NCI-H2107 (cell line): ENCODE measurements around the gene CKAP5.

Experiments
- DNase-seq: peaks from one replicate; lab custom pipeline; 2025; lab: John Stamatoyannopoulos, UW

Gene CKAP5

DNA sequence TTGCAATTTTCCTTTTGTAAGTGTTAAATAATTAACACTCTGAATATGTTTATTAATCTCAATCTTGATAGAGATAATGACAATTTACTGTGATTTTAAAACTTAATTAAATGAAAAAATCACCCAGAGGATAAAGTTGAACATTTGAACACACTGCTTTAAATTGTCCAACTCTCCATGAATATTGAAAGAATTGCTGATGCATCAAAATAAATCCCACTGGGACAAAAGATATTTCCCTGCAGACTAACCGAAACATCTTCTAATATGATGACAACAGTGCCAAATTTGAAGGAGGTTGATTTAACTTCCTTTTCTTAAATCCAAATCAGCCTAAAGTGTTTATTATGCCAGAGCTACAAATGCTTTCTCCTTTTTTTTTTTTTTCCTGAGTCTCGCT, 79.4 kb downstream of the CKAP5 start:
- DNase-seq: no peak

- no peak for DNase-seq
Observed at GRCh38 chr11:46762248-46762647, 83.8 kb downstream of the CKAP5 start.

DNA sequence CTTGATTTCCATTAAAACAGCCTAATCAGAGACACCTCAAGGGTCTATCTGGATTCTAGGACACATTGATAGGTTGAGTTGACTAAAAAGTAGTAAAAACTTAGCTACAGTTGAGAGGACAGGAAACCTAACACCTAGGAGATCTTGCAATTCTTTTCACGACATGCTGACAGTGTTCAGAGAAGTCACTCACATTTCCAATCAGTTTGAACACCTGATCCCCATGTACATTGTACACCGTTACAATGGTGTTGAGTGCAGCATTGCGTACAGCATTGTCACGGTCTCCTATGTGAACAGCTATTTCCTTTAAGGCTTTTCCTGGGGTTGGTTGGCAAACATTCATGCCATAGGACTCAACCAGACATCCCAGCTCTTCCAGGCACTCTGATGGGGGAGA, 84.3 kb downstream of the CKAP5 start:
- no peak for DNase-seq

GRCh38 chr11:46760429-46761128, 85.5 kb downstream of the CKAP5 start:
- no peak for DNase-seq

DNA sequence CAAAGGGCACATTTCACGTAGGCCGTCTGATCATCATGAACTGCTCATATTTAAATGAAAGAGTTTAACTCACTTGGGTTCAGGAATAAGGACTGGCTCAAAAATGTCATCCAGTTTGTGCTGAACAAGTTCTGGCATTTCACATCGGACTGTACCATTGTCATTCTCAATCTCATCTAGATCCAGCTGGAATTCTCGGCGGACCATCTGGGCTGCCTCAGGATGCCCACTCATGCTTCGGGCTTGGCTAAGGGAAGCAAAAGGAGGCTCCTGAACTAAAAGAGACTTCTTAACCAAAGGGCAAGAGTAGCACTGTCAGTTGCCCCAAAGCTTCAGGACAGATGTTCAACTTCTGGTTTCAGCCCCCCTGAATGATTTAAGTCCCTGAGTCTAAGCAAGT, 86.9 kb downstream of the CKAP5 start:
- no peak for DNase-seq

DNA sequence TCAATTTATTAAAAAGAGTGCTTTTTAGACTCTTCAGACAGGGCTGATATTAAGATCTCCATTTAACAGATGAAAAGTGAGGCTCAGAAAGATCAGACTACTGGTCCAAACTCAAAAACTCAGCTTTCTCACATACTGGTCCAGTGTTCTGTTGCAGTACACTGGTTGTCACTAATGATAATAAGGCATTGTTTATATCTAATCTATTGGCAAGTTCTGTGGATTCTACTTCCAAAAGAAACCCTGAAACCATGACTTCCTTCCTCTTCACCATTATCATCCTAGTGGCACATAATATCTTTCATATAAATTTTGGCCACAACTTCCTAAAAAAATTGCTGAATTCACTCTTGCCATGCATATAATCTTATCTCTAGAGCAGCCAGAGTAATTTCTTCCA, 90.1 kb downstream of the CKAP5 start:
- no peak for DNase-seq

DNA sequence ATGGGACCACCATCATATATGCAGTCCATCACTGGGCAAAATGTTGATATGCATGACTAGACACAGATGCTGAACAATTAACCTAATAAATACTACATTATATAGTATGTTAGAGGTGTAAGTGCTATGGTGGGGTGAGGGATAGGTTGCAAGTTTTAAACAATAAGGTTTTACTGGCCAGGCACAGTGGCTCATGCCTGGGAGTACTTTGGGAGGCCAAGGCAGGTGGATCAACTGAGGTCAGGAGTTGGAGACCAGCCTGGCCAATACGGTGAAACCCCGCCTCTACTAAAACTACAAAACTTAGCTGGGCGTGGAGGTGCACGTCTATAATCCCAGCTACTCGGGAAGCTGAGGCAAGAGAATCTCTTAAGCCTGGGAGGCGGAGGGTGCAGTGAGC, 98.9 kb downstream of the CKAP5 start:
- no peak for DNase-seq

- no peak for DNase-seq
Observed at GRCh38 chr11:46745995-46746394, 100.1 kb downstream of the CKAP5 start.

DNA sequence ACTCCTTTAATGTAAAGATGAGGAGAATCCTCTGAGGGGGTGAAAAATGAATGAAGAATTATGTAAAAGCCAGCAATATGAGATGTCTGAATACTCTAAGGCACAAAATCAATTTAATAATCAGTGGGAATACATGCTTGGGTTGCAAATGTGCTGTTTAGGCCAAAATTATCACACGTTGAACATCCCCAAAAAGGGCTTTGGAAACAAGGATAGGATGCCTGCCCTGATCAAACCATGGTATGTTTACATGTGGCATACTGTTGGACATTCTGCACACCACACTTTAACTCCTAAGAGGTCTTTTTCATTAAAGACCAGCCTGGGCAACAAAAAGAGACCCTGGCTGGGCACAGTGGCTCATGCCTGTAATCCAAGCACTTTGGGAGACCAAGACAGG, 100.8 kb downstream of the CKAP5 start:
- DNase-seq: no peak

GRCh38 chr11:46743693-46744339, 102.3 kb downstream of the CKAP5 start:
- no peak for DNase-seq

DNA sequence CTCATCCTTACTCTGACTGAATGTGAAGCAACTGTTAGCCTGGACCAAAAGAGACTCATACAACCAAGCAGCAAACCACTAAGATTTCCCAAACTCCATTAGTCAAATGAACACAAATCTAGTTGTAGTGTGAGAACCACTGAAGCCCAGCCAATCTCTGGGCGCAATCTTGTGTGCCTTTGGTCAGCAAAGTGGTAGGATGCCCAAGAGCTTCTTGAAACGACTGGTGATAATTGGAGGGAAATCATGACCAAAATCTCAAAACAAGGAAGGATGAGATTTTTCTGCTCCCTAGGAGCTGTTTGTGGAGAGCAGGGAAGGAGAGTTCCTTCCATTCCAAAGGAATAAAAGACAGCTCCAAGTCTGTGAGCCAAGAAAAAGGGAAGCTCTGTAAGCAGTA, 103.0 kb downstream of the CKAP5 start:
- no peak for DNase-seq

DNA sequence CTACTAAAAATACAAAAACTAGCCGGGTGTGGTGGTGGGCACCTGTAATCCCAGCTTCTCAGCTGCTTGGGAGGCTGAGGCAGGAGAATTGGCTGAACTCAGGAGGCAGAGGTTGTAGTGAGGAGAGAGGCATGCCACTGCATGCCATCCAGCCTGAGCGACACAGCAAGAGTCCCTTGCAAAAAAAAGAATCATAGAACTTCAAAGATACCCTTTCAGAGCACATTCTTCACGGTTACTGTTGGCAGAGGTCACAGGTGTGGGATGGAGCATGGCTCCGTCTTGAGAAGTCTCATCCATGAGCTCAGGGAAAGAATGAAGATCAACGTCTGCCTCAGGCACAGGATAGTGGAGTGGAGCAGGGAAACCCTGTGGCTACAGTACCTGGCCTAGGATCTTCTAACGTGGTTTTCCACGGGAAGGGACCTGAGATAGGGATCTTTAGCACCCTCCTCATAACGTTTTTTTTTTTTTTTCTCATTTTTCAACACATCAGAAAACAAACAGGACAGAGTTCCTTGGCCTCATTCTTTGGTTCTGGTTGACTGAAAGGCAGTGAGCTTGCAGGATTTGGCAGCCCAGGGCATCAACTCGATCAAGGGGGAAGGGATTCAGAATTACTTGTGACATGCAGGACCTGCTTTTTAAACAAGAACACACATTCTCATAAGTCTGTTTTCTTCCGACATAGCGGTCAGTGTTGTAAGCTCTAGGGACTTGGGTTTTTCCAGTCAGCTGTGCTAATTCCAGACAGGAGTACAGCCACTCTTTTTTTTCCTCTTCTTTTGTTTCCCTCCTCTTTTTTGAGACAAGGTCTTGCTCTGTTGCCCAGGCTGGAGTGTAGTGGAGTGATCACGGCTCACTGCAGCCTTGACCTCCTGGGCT, 104.2 kb downstream of the CKAP5 start:
- DNase-seq: no peak

DNA sequence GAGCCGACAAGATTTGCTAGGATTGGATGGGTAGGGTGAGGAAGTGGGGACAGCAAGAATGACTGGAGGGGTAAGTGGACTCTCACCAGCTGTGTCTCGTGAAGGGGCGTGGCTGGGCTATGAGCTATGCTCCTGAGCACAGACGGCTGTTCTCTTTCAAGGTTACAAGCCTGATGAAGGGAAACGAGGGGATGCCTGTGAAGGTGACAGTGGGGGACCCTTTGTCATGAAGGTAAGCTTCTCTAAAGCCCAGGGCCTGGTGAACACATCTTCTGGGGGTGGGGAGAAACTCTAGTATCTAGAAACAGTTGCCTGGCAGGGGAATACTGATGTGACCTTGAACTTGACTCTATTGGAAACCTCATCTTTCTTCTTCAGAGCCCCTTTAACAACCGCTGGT, 107.2 kb downstream of the CKAP5 start:
- no peak for DNase-seq

DNA sequence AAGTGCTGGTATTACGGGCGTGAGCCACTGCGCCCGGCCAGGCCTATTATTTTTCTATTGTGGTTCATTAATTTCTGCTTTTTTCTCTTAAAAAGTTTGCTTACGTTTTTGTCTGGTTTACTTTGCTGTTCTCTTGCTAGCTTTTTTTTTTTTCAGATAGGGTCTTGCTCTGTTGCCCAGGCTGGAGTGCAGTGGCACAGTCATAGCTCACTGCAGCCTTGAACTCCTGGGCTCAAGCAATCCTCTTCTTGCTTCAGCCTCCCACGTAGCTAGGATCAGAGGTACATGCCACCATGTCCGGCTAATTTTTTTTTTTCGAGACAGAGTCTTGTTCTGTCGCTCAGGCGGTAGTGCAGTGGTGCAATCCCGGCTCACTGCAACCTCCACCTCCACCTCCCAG, 108.4 kb downstream of the CKAP5 start:
- DNase-seq: no peak

DNA sequence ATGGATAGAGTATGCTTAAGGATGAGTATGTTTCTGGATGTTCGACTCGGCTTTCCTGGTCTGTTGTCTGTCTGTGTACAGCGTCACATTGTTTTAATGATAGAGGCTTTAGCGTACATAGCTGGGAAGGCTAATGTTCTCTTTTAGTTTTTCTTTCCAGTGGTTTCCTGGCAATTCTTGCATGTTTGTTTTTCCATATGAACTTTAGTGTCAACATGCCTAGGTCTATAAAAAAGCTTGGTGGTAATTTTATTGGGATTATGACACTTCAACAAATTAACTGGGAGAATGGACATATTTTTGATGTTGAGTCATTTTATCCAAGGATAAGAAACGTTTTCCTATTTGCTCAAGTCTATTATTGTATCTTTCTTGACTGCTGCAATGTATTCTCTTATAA, 109.5 kb downstream of the CKAP5 start:
- DNase-seq: no peak

DNA sequence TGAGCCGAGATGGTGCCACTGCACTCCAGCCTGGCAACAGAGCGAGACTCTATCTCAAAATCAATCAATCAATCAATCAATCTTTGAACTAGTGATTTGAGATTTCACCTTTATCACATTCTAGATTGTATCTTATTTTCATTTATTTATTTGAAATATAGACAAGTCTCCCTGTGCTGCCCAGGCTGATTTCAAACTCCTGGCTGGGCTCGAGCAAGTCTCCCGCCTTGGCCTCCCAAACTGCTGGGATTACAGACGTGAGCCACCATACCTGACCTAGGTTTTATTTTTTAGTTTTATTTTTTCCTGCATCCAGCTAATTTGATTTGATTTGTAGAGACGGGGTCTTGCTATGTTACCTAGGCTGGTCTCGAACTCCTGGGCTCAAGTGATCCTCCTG, 109.9 kb downstream of the CKAP5 start:
- no peak for DNase-seq

- no peak for DNase-seq
Observed at GRCh38 chr11:46733234-46733633, 112.8 kb downstream of the CKAP5 start.

DNA sequence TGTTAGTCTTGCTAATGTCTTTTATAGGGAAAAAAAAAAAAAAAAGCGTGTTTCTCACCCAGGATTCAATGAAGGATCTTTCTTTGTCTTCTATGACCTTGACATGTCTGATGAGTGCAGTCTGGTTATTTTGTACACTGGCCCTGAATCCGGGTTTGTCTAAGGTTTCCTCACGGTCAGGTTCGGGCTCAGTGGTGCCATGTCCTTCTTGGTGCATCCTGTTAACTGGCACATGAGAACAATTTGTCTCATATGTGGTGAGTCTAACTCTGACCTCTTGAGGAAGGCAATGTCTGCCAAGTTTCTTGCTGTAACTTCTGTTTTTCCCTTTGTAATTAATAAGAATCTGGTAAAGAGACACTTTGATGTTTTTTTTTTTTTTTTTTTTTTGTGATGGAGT, 114.5 kb downstream of the CKAP5 start:
- no peak for DNase-seq

DNA sequence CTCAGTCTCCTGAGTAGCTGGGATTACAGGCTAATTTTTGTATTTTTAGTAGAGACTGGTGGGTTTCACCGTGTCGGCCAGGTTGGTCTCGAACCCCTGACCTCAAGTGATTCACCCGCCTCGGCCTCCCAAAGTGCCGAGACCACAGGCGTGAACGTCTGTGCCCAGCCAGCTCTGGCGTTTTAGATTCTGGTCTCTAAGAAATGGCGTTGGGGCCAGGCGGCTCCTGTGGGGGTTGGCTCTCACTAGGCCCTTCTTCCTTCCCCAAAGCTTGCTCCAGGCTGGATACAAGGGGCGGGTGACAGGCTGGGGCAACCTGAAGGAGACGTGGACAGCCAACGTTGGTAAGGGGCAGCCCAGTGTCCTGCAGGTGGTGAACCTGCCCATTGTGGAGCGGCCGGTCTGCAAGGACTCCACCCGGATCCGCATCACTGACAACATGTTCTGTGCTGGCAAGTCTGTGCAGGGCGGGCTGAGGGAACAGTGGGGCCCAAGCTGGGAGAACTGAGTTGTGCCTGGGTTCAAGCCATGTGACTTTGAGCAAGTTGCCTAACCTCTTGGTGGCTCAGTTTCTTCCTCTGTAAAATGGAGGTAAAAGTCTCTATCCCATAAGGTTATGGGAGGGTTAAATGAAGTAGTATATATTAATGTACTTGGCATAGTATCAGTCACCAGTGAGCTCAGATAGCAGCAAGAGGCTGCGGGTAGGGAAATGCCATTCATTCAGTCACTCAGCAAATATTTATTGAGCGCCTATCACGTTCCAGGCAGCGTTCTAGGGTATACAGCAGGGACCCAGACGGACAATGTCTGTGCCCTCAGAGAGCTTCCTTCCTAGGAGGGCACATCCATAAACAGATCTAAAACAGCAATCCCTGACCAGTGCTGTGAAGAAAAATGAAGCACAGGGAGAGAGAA, 116.7 kb downstream of the CKAP5 start:
- DNase-seq: no peak

GRCh38 chr11:46728659-46729040, 117.4 kb downstream of the CKAP5 start:
- no peak for DNase-seq

GRCh38 chr11:46727952-46728658, 118.0 kb downstream of the CKAP5 start:
- no peak for DNase-seq
